ENCODE results near the gene EPN3. TPM values are rescaled to one million over a fixed set of nuclear protein-coding genes. Genes with fewer than 3 reads are reported as not detected.
A peak's percentile ranks its signal among the peaks of the same experiment; 100 is the strongest.

EPN3 gene
- total RNA-seq, 2 donors from 2014 or later, result not detected

- no peak for DNase-seq
- Mint-ChIP-seq H3K27me3 (peaks cover 61% of the 10 kb centered on the region), H3K27ac (no peak overlapping the region), H3K4me3 (no peak overlapping the region), H3K4me1 (peaks cover 6% of the 10 kb centered on the region), H3K36me3 (ENCODE audit: low read depth) (peaks cover 3% of the 10 kb centered on the region)
- ATAC-seq, result no peak
- H3K9me3 ChIP-seq (ENCODE audit: control insufficient read depth, low read length, poor library complexity, severe bottlenecking), result no peaks in the 10 kb centered on the region
Measured at GRCh38 chr17:50577451-50577954, 45.0 kb downstream of the EPN3 start.

GRCh38 chr17:50578173-50578572, 45.6 kb downstream of the EPN3 start:
- peak overlapping the region; percentile 19 for H3K27ac Mint-ChIP-seq
- ATAC-seq, result no peak
- H3K9me3 ChIP-seq (ENCODE audit: control insufficient read depth, low read length, poor library complexity, severe bottlenecking), result no peaks in the 10 kb centered on the region
- H3K4me3 Mint-ChIP-seq, result no peak overlapping the region
- DNase-seq, result no peak
- peaks cover 6% of the 10 kb centered on the region for H3K4me1 Mint-ChIP-seq
- peaks cover 3% of the 10 kb centered on the region for H3K36me3 Mint-ChIP-seq (ENCODE audit: low read depth)
- H3K27me3 Mint-ChIP-seq, result peaks cover 57% of the 10 kb centered on the region

- no peaks in the 10 kb centered on the region for H3K9me3 ChIP-seq (ENCODE audit: control insufficient read depth, low read length, poor library complexity, severe bottlenecking)
- no peak overlapping the region for H3K27ac Mint-ChIP-seq
- H3K27me3 Mint-ChIP-seq, result peaks cover 57% of the 10 kb centered on the region
- peaks cover 6% of the 10 kb centered on the region for H3K4me1 Mint-ChIP-seq
- no peak for DNase-seq
- H3K36me3 Mint-ChIP-seq (ENCODE audit: low read depth), result peaks cover 3% of the 10 kb centered on the region
- H3K4me3 Mint-ChIP-seq, result no peak overlapping the region
- no peak for ATAC-seq
Measured at GRCh38 chr17:50579399-50579798, 46.9 kb downstream of the EPN3 start.

- H3K4me1 Mint-ChIP-seq, result peaks cover 6% of the 10 kb centered on the region
- ATAC-seq (no peak), DNase-seq (no peak)
- no peak overlapping the region for H3K4me3 Mint-ChIP-seq
- peaks cover 3% of the 10 kb centered on the region for H3K36me3 Mint-ChIP-seq (ENCODE audit: low read depth)
- no peak overlapping the region for H3K27ac Mint-ChIP-seq
- H3K27me3 Mint-ChIP-seq, result peaks cover 50% of the 10 kb centered on the region
- no peaks in the 10 kb centered on the region for H3K9me3 ChIP-seq (ENCODE audit: control insufficient read depth, low read length, poor library complexity, severe bottlenecking)
Measured at GRCh38 chr17:50580646-50581045, 48.1 kb downstream of the EPN3 start.

GRCh38 chr17:50581316-50581715, 48.8 kb downstream of the EPN3 start:
- peaks cover 51% of the 10 kb centered on the region for H3K27me3 Mint-ChIP-seq
- ATAC-seq, result no peak
- H3K36me3 Mint-ChIP-seq (ENCODE audit: low read depth), result peaks cover 3% of the 10 kb centered on the region
- H3K27ac Mint-ChIP-seq, result no peak overlapping the region
- H3K4me1 Mint-ChIP-seq, result peaks cover 6% of the 10 kb centered on the region
- DNase-seq, result no peak
- H3K4me3 Mint-ChIP-seq, result no peak overlapping the region
- H3K9me3 ChIP-seq (ENCODE audit: control insufficient read depth, low read length, poor library complexity, severe bottlenecking), result no peaks in the 10 kb centered on the region

- DNase-seq (no peak), ATAC-seq (no peak)
- no peak overlapping the region for H3K27ac Mint-ChIP-seq
- H3K4me1 Mint-ChIP-seq, result peaks cover 4% of the 10 kb centered on the region
- no peak overlapping the region for H3K4me3 Mint-ChIP-seq
- H3K27me3 Mint-ChIP-seq, result peaks cover 51% of the 10 kb centered on the region
- H3K9me3 ChIP-seq (ENCODE audit: control insufficient read depth, low read length, poor library complexity, severe bottlenecking), result no peaks in the 10 kb centered on the region
- peaks cover 3% of the 10 kb centered on the region for H3K36me3 Mint-ChIP-seq (ENCODE audit: low read depth)
Measured at GRCh38 chr17:50582741-50583140, 50.2 kb downstream of the EPN3 start.

GRCh38 chr17:50583641-50584040, 51.1 kb downstream of the EPN3 start:
- peak overlapping the region; percentile 39 for H3K4me3 Mint-ChIP-seq
- H3K9me3 ChIP-seq (ENCODE audit: control insufficient read depth, low read length, poor library complexity, severe bottlenecking), result no peaks in the 10 kb centered on the region
- no peak for DNase-seq
- no peak overlapping the region for H3K27ac Mint-ChIP-seq
- peaks cover 42% of the 10 kb centered on the region for H3K27me3 Mint-ChIP-seq
- H3K4me1 Mint-ChIP-seq, result peaks cover 3% of the 10 kb centered on the region
- no peak for ATAC-seq
- H3K36me3 Mint-ChIP-seq (ENCODE audit: low read depth), result peaks cover 2% of the 10 kb centered on the region

- no peaks in the 10 kb centered on the region for H3K9me3 ChIP-seq (ENCODE audit: control insufficient read depth, low read length, poor library complexity, severe bottlenecking)
- DNase-seq (no peak), ATAC-seq (no peak)
- Mint-ChIP-seq H3K27ac (no peak overlapping the region), H3K4me1 (peaks cover 2% of the 10 kb centered on the region), H3K4me3 (no peak overlapping the region), H3K36me3 (ENCODE audit: low read depth) (no peaks in the 10 kb centered on the region), H3K27me3 (peaks cover 37% of the 10 kb centered on the region)
Measured at GRCh38 chr17:50584116-50584515, 51.6 kb downstream of the EPN3 start.

GRCh38 chr17:50584749-50585148, 52.2 kb downstream of the EPN3 start:
- peaks cover 37% of the 10 kb centered on the region for H3K27me3 Mint-ChIP-seq
- ATAC-seq, result no peak

GRCh38 chr17:50585346-50585745, 52.8 kb downstream of the EPN3 start:
- ATAC-seq (no peak), DNase-seq (no peak)
- H3K27me3 Mint-ChIP-seq, result peaks cover 37% of the 10 kb centered on the region
- no peak overlapping the region for H3K27ac Mint-ChIP-seq
- H3K4me1 Mint-ChIP-seq, result peaks cover 5% of the 10 kb centered on the region
- no peaks in the 10 kb centered on the region for H3K36me3 Mint-ChIP-seq (ENCODE audit: low read depth)
- H3K9me3 ChIP-seq (ENCODE audit: control insufficient read depth, low read length, poor library complexity, severe bottlenecking), result no peaks in the 10 kb centered on the region
- H3K4me3 Mint-ChIP-seq, result no peak overlapping the region

More at GRCh38 chr17:50584749-50585148, 52.2 kb downstream of the EPN3 start:
- H3K27ac Mint-ChIP-seq, result no peak overlapping the region
- H3K36me3 Mint-ChIP-seq (ENCODE audit: low read depth), result no peaks in the 10 kb centered on the region
- no peak overlapping the region for H3K4me3 Mint-ChIP-seq
- no peaks in the 10 kb centered on the region for H3K9me3 ChIP-seq (ENCODE audit: control insufficient read depth, low read length, poor library complexity, severe bottlenecking)
- DNase-seq, result no peak
- H3K4me1 Mint-ChIP-seq, result peaks cover 5% of the 10 kb centered on the region

GRCh38 chr17:50585891-50586290, 53.4 kb downstream of the EPN3 start:
- peaks cover 34% of the 10 kb centered on the region for H3K27me3 Mint-ChIP-seq
- H3K4me1 Mint-ChIP-seq, result peaks cover 5% of the 10 kb centered on the region
- no peaks in the 10 kb centered on the region for H3K9me3 ChIP-seq (ENCODE audit: control insufficient read depth, low read length, poor library complexity, severe bottlenecking)
- no peak for ATAC-seq
- H3K4me3 Mint-ChIP-seq, result no peak overlapping the region
- DNase-seq, result no peak
- H3K27ac Mint-ChIP-seq, result no peak overlapping the region
- H3K36me3 Mint-ChIP-seq (ENCODE audit: low read depth), result no peaks in the 10 kb centered on the region

- no peaks in the 10 kb centered on the region for H3K9me3 ChIP-seq (ENCODE audit: control insufficient read depth, low read length, poor library complexity, severe bottlenecking)
- H3K27ac Mint-ChIP-seq, result no peak overlapping the region
- H3K36me3 Mint-ChIP-seq (ENCODE audit: low read depth), result no peaks in the 10 kb centered on the region
- ATAC-seq, result no peak
- H3K4me1 Mint-ChIP-seq, result peaks cover 5% of the 10 kb centered on the region
- H3K27me3 Mint-ChIP-seq, result peaks cover 29% of the 10 kb centered on the region
- no peak overlapping the region for H3K4me3 Mint-ChIP-seq
- no peak for DNase-seq
Measured at GRCh38 chr17:50586421-50587247, 54.1 kb downstream of the EPN3 start.

GRCh38 chr17:50587571-50587970, 55.0 kb downstream of the EPN3 start:
- H3K4me3 Mint-ChIP-seq, result no peak overlapping the region
- H3K4me1 Mint-ChIP-seq, result peaks cover 3% of the 10 kb centered on the region
- ATAC-seq, result no peak
- H3K27ac Mint-ChIP-seq, result no peak overlapping the region
- peaks cover 26% of the 10 kb centered on the region for H3K27me3 Mint-ChIP-seq
- no peak for DNase-seq
- no peaks in the 10 kb centered on the region for H3K36me3 Mint-ChIP-seq (ENCODE audit: low read depth)
- H3K9me3 ChIP-seq (ENCODE audit: control insufficient read depth, low read length, poor library complexity, severe bottlenecking), result no peaks in the 10 kb centered on the region
